ENCODE measurements around the gene TNS4. TPM values are rescaled to one million over a fixed set of nuclear protein-coding genes. Genes with fewer than 3 reads are reported as not detected.
A peak's percentile ranks its signal among the peaks of the same experiment; 100 is the strongest.

Gene TNS4
- total and polyA plus RNA-seq, 9 of the 15 experiments (the other 6 are each of a cell fraction or from before 2014, with no cell fraction given), result 0.04 to 0.73 (median 0.24) TPM; not detected in 1

- TF ChIP-seq THAP12 (CRISPR knock-in tag; IDR thresholded peaks at IDR 0.05), result no peak
- no peak for TF ChIP-seq ZNF561 (CRISPR knock-in tag; conservative IDR thresholded peaks at IDR 0.05)
- no peak for TF ChIP-seq STAG1 (CRISPR knock-in tag; IDR thresholded peaks at IDR 0.05; ENCODE audit: borderline replicate concordance)
- TF ChIP-seq ILF3 (IDR thresholded peaks at IDR 0.05; ENCODE audit: borderline replicate concordance), result no peak
- no peak for TF ChIP-seq PBX2 (CRISPR knock-in tag; IDR thresholded peaks at IDR 0.05; ENCODE audit: low read depth)
- TF ChIP-seq PBX2 (tag; conservative IDR thresholded peaks at IDR 0.05; ENCODE audit: low read depth), result no peak
- no peak for TF ChIP-seq SMARCA5 (IDR thresholded peaks at IDR 0.05)
- no peak for TF ChIP-seq ZNF408 (CRISPR knock-in tag; IDR thresholded peaks at IDR 0.05; ENCODE audit: low read depth)
- no peak for TF ChIP-seq SNIP1 (IDR thresholded peaks at IDR 0.05; ENCODE audit: low read depth)
- no peak for TF ChIP-seq DDX20 (tag; IDR thresholded peaks at IDR 0.05; ENCODE audit: low read depth)
- TF ChIP-seq MBD2 (IDR thresholded peaks at IDR 0.05; ENCODE audit: borderline replicate concordance, low read depth), result no peak
- TF ChIP-seq TBP (optimal IDR thresholded peaks at IDR 0.05; ENCODE audit: low read depth, low read length), result peak; percentile 7
- no peak for TF ChIP-seq ZKSCAN8 (CRISPR knock-in tag; IDR thresholded peaks at IDR 0.05)
- TF ChIP-seq ARID3A (IDR thresholded peaks at IDR 0.05; ENCODE audit: borderline replicate concordance, low read depth, low read length), result no peak
- no peak for TF ChIP-seq ZNF282 (CRISPR knock-in tag; IDR thresholded peaks at IDR 0.05)
- peak; percentile 99 for TF ChIP-seq ZNF444 (CRISPR knock-in tag; IDR thresholded peaks at IDR 0.05)
- no peak for TF ChIP-seq ZFP30 (CRISPR knock-in tag; IDR thresholded peaks at IDR 0.05; ENCODE audit: borderline replicate concordance)
- no peak for TF ChIP-seq ZBTB8A (IDR thresholded peaks at IDR 0.05; ENCODE audit: partially characterized antibody)
Measured at GRCh38 chr17:40443196-40443987, 58.0 kb downstream of the TNS4 start, which contains the start of gene IGFBP4 (continued).

Measured in K562 (cell line).